D721Med (cell line): ENCODE measurements around the gene ICAM2.
"Not testable (repeated sequence)": the region's sequence is repeated elsewhere in the genome, so short reads cannot be mapped to it uniquely, and the experiment has no call there.

Experiments used
- DNase-seq: peaks from one replicate; pipeline ENCODE4 v3.0.0; 2011; ENCODE audit warnings: low spot score; ENCODE audit not compliant: insufficient read length
- FAIRE-seq: peaks from 2 replicates; lab custom pipeline; 2011; peaks lifted over from hg19 to GRCh38; lab: Jason Lieb, UNC
- CTCF ChIP-seq: IDR thresholded peaks from 2 replicates; pipeline ENCODE4 v1.5.1; 2012; ENCODE audit warnings: mild to moderate bottlenecking, control low read depth; ENCODE audit not compliant: insufficient read depth; ENCODE audit errors: missing control alignments

ICAM2 gene

GRCh38 chr17:63986821-63987220, 33.6 kb downstream of the ICAM2 start:
- DNase-seq = no peak
- FAIRE-seq = no peak
- no peak for TF ChIP-seq CTCF

- FAIRE-seq = no peak
- no peak for DNase-seq
- no peak for TF ChIP-seq CTCF
These were observed 34.9 kb downstream of the ICAM2 start for GRCh38 chr17:63985387-63986140.

- DNase-seq (no peak), FAIRE-seq (no peak)
- TF ChIP-seq CTCF = no peak
These were observed 35.6 kb downstream of the ICAM2 start for GRCh38 chr17:63984651-63985386.

GRCh38 chr17:63984236-63984635, 36.2 kb downstream of the ICAM2 start:
- FAIRE-seq (no peak), DNase-seq (no peak)
- no peak for TF ChIP-seq CTCF

GRCh38 chr17:63983320-63983719, 37.1 kb downstream of the ICAM2 start:
- no peak for DNase-seq
- no peak for FAIRE-seq
- TF ChIP-seq CTCF = no peak

- DNase-seq, FAIRE-seq: not testable (repeated sequence)
These were observed 37.8 kb downstream of the ICAM2 start for GRCh38 chr17:63982641-63983040.

- TF ChIP-seq CTCF = no peak
- no peak for FAIRE-seq
These were observed 41.9 kb downstream of the ICAM2 start for GRCh38 chr17:63978272-63979200.

More at GRCh38 chr17:63978272-63979200, 41.9 kb downstream of the ICAM2 start:
- no peak for DNase-seq
